ENCODE data around the gene CUL5.

Gene CUL5

DNA sequence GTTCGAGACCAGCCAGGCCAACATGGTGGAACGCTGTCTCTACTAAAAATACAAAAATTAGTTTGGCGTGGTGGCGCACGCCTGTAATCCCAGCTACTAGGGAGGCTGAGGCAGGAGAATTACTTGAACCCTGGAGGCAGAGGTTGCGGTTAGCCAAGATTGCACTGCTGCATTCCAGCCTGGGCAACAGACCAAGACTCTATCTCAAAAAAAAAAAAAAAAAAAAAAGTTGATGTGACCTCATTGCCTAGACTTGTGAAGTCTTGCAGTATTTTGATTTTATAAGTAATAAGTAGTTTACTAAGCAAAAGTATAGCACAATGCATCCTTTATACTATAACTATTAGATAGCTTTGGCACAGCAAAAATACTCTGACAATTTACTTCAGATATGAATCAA, 9.9 kb upstream of the CUL5 start:
- Histone ChIP-seq H3K36me3 (ENCODE audit: control insufficient read depth, insufficient read depth, low read length) (no peaks in the 10 kb centered on the region), H3K4me3 (ENCODE audit: low read depth, low read length) (no peak overlapping the region), H3K27ac (ENCODE audit: low read depth, low read length) (no peak overlapping the region), H3K27me3 (ENCODE audit: control insufficient read depth, insufficient read depth, low read length) (no peaks in the 10 kb centered on the region), H3K4me1 (ENCODE audit: control insufficient read depth, insufficient read depth, low read length) (0 out of 2 replicates have a peak, but pooled peaks cover 4% of the 10 kb centered on the region), H3K9ac (ENCODE audit: low read depth, low read length) (no peak overlapping the region), H3K9me3 (ENCODE audit: control insufficient read depth, insufficient read depth, low read length) (no peaks in the 10 kb centered on the region)

DNA sequence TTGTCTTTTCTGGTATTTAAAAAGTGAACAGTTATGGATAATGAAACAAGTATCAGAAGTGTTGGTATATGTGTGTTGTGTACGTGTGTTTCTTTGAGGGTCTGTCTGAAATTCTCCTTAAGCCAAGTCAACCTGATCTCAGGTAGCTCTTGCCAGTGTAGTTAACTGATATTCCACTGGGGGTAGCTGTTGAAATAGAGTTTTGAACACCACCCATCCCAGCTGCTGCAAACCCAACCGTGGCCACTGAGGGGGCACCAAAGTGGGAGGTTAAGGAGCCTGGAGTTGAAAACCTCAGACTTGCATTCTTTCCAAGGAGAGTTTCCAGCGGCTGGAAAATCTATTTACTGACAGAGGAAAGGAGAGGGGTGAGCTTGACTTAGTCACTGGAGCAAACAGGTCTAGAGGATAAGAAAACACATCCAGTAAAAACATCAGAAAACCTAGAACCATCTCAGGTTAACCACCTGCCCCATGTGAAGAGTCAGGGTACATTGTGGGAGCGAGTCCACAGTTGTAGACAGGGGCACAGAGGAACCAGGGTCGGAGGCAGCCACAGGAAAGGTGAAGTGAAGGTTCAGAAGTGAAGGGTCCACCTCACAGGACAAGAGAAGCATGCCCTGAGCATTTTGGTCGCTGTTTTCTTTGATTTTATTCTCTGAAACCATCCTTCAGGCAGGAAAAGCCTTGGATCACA, 8.8 kb upstream of the CUL5 start:
- no peaks in the 10 kb centered on the region for H3K27me3 ChIP-seq (ENCODE audit: control insufficient read depth, insufficient read depth, low read length)
- no peak overlapping the region for H3K9ac ChIP-seq (ENCODE audit: low read depth, low read length)
- H3K4me3 ChIP-seq (ENCODE audit: low read depth, low read length) = no peak overlapping the region
- no peaks in the 10 kb centered on the region for H3K36me3 ChIP-seq (ENCODE audit: control insufficient read depth, insufficient read depth, low read length)
- H3K27ac ChIP-seq (ENCODE audit: low read depth, low read length) = no peak overlapping the region
- no peaks in the 10 kb centered on the region for H3K9me3 ChIP-seq (ENCODE audit: control insufficient read depth, insufficient read depth, low read length)
- 0 out of 2 replicates have a peak, but pooled peaks cover 4% of the 10 kb centered on the region for H3K4me1 ChIP-seq (ENCODE audit: control insufficient read depth, insufficient read depth, low read length)

GRCh38 chr11:108002476-108002875, 6.2 kb upstream of the CUL5 start:
- Histone ChIP-seq H3K4me3 (ENCODE audit: low read depth, low read length) (no peak overlapping the region), H3K4me1 (ENCODE audit: control insufficient read depth, insufficient read depth, low read length) (0 out of 2 replicates have a peak, but pooled peaks cover 4% of the 10 kb centered on the region), H3K9ac (ENCODE audit: low read depth, low read length) (no peak overlapping the region), H3K27ac (ENCODE audit: low read depth, low read length) (no peak overlapping the region), H3K36me3 (ENCODE audit: control insufficient read depth, insufficient read depth, low read length) (no peaks in the 10 kb centered on the region), H3K9me3 (ENCODE audit: control insufficient read depth, insufficient read depth, low read length) (no peaks in the 10 kb centered on the region), H3K27me3 (ENCODE audit: control insufficient read depth, insufficient read depth, low read length) (no peaks in the 10 kb centered on the region)

DNA sequence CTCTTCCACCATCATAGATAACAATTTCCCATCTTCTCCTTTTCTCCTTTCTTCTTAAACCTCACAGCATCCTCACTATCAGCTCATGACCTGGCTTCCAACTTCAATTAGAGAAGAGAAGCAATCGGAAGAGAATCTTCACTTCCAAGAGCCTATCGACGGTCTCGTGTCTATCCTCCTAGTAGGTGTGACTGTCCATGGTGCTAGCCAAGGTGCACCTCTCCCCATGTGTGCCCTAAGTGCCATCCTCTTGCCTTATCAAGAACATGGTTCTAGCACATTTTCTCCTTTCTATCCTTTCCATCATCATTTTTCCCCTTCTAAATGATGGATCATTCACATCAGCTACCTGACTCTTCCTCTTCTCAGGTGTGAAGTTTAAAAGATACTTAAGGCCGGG, 5.1 kb upstream of the CUL5 start:
- no peaks in the 10 kb centered on the region for H3K27me3 ChIP-seq (ENCODE audit: control insufficient read depth, insufficient read depth, low read length)
- no peaks in the 10 kb centered on the region for H3K9me3 ChIP-seq (ENCODE audit: control insufficient read depth, insufficient read depth, low read length)
- 0 out of 2 replicates have a peak, but pooled peaks cover 4% of the 10 kb centered on the region for H3K4me1 ChIP-seq (ENCODE audit: control insufficient read depth, insufficient read depth, low read length)
- no peak overlapping the region for H3K9ac ChIP-seq (ENCODE audit: low read depth, low read length)
- no peak overlapping the region for H3K4me3 ChIP-seq (ENCODE audit: low read depth, low read length)
- H3K36me3 ChIP-seq (ENCODE audit: control insufficient read depth, insufficient read depth, low read length) = no peaks in the 10 kb centered on the region
- H3K27ac ChIP-seq (ENCODE audit: low read depth, low read length) = no peak overlapping the region

DNA sequence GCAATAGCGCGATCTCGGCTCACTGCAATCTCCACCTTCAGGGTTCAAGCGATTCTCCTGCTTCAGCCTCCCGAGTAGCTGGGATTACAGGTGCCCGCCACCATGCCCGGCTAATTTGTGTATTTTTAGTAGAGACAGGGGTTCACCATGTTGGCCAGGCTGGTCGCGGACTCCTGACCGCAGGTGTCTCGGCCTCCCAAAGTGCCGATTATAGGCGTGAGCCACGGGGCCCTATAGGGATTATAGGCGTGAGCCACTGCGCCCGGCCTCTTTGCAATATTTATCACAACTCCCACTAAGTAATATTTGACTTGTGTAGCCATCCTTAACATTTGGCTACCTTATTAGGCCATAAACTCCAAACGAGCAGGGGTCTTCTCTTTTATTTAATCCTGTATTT, 879 bp upstream of the CUL5 start:
- Histone ChIP-seq H3K9me3 (ENCODE audit: control insufficient read depth, insufficient read depth, low read length) (no peaks in the 10 kb centered on the region), H3K27me3 (ENCODE audit: control insufficient read depth, insufficient read depth, low read length) (no peaks in the 10 kb centered on the region), H3K9ac (ENCODE audit: low read depth, low read length) (no peak overlapping the region), H3K4me3 (ENCODE audit: low read depth, low read length) (no peak overlapping the region), H3K27ac (ENCODE audit: low read depth, low read length) (no peak overlapping the region), H3K4me1 (ENCODE audit: control insufficient read depth, insufficient read depth, low read length) (peaks cover 11% of the 10 kb centered on the region), H3K36me3 (ENCODE audit: control insufficient read depth, insufficient read depth, low read length) (no peaks in the 10 kb centered on the region)

GRCh38 chr11:108009497-108010370, 1.0 kb downstream of the CUL5 start:
- Histone ChIP-seq H3K27me3 (ENCODE audit: control insufficient read depth, insufficient read depth, low read length) (no peaks in the 10 kb centered on the region), H3K36me3 (ENCODE audit: control insufficient read depth, insufficient read depth, low read length) (no peaks in the 10 kb centered on the region), H3K9ac (ENCODE audit: low read depth, low read length) (peak overlapping the region; percentile 100), H3K27ac (ENCODE audit: low read depth, low read length) (peak overlapping the region; percentile 95), H3K4me3 (ENCODE audit: low read depth, low read length) (peak overlapping the region; percentile 99), H3K9me3 (ENCODE audit: control insufficient read depth, insufficient read depth, low read length) (no peaks in the 10 kb centered on the region), H3K4me1 (ENCODE audit: control insufficient read depth, insufficient read depth, low read length) (peaks cover 18% of the 10 kb centered on the region)

- Histone ChIP-seq H3K36me3 (ENCODE audit: control insufficient read depth, insufficient read depth, low read length) (no peaks in the 10 kb centered on the region), H3K9me3 (ENCODE audit: control insufficient read depth, insufficient read depth, low read length) (no peaks in the 10 kb centered on the region), H3K27me3 (ENCODE audit: control insufficient read depth, insufficient read depth, low read length) (no peaks in the 10 kb centered on the region), H3K9ac (ENCODE audit: low read depth, low read length) (no peak overlapping the region), H3K4me3 (ENCODE audit: low read depth, low read length) (no peak overlapping the region), H3K4me1 (ENCODE audit: control insufficient read depth, insufficient read depth, low read length) (peaks cover 18% of the 10 kb centered on the region), H3K27ac (ENCODE audit: low read depth, low read length) (no peak overlapping the region)
Measured at GRCh38 chr11:108012139-108012725, 3.5 kb downstream of the CUL5 start.

GRCh38 chr11:108016647-108017046, 7.9 kb downstream of the CUL5 start:
- Histone ChIP-seq H3K27me3 (ENCODE audit: control insufficient read depth, insufficient read depth, low read length) (no peaks in the 10 kb centered on the region), H3K9me3 (ENCODE audit: control insufficient read depth, insufficient read depth, low read length) (no peaks in the 10 kb centered on the region), H3K4me3 (ENCODE audit: low read depth, low read length) (no peak overlapping the region)

GRCh38 chr11:108018708-108019107, 10.0 kb downstream of the CUL5 start:
- no peaks in the 10 kb centered on the region for H3K36me3 ChIP-seq (ENCODE audit: control insufficient read depth, insufficient read depth, low read length)
- H3K27me3 ChIP-seq (ENCODE audit: control insufficient read depth, insufficient read depth, low read length) = no peaks in the 10 kb centered on the region
- H3K4me1 ChIP-seq (ENCODE audit: control insufficient read depth, insufficient read depth, low read length) = peaks cover 17% of the 10 kb centered on the region
- no peak overlapping the region for H3K9ac ChIP-seq (ENCODE audit: low read depth, low read length)
- H3K9me3 ChIP-seq (ENCODE audit: control insufficient read depth, insufficient read depth, low read length) = no peaks in the 10 kb centered on the region
- no peak overlapping the region for H3K27ac ChIP-seq (ENCODE audit: low read depth, low read length)
- H3K4me3 ChIP-seq (ENCODE audit: low read depth, low read length) = no peak overlapping the region

More at GRCh38 chr11:108016647-108017046, 7.9 kb downstream of the CUL5 start:
- no peak overlapping the region for H3K9ac ChIP-seq (ENCODE audit: low read depth, low read length)
- H3K36me3 ChIP-seq (ENCODE audit: control insufficient read depth, insufficient read depth, low read length) = no peaks in the 10 kb centered on the region
- H3K27ac ChIP-seq (ENCODE audit: low read depth, low read length) = no peak overlapping the region
- H3K4me1 ChIP-seq (ENCODE audit: control insufficient read depth, insufficient read depth, low read length) = peaks cover 17% of the 10 kb centered on the region

DNA sequence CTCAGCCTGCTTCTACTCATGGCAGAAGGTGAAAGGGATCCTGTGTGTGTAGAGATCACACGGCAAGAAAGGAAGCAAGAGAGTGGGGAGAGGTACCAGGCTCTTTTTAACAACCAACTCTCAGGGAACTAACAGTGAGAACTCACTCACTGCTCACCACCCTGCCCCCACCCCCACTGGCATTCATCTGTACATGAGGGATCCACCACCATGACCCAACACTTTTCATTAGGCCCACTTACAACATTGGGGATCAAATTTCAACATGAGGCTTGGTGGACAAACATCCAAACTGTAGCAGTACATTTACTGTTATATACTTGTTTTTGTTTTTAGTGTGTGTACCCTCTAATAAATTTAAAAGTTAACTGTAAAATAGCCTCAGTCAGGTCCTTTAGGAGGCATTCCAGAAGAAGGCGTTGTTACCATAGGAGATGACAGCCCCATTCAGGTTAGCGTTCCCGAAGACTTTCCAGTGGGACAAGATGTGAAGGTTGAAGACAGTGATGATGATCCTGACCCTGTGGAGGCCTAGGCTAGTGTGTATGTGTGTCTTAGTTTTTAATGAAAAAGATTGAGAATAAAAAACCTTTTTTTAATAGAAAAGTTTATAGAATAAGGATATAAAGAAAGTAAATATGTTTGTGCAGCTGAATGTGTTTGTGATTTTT, 11.3 kb downstream of the CUL5 start:
- Histone ChIP-seq H3K4me1 (ENCODE audit: control insufficient read depth, insufficient read depth, low read length) (peaks cover 10% of the 10 kb centered on the region), H3K27ac (ENCODE audit: low read depth, low read length) (no peak overlapping the region), H3K4me3 (ENCODE audit: low read depth, low read length) (no peak overlapping the region), H3K27me3 (ENCODE audit: control insufficient read depth, insufficient read depth, low read length) (no peaks in the 10 kb centered on the region), H3K9me3 (ENCODE audit: control insufficient read depth, insufficient read depth, low read length) (no peaks in the 10 kb centered on the region), H3K9ac (ENCODE audit: low read depth, low read length) (no peak overlapping the region), H3K36me3 (ENCODE audit: control insufficient read depth, insufficient read depth, low read length) (no peaks in the 10 kb centered on the region)
